GM12872 (cell line): ENCODE data around the gene CELF5.

Source experiments
- CTCF ChIP-seq: IDR thresholded peaks from 3 replicates; pipeline ENCODE4 v1.5.1; 2011; ENCODE audit warnings: low read depth, mild to moderate bottlenecking, low read length, moderate library complexity; ENCODE audit not compliant: insufficient read depth

CELF5 gene

GRCh38 chr19:3323026-3323425, 98.6 kb downstream of the CELF5 start:
- TF ChIP-seq CTCF = no peak

- TF ChIP-seq CTCF = no peak
Measured at GRCh38 chr19:3323658-3324057, 99.2 kb downstream of the CELF5 start.

GRCh38 chr19:3324405-3324856, 100.0 kb downstream of the CELF5 start:
- peak; percentile 95 for TF ChIP-seq CTCF

GRCh38 chr19:3325451-3325850, 101.0 kb downstream of the CELF5 start:
- no peak for TF ChIP-seq CTCF

GRCh38 chr19:3328743-3329142, 104.3 kb downstream of the CELF5 start:
- no peak for TF ChIP-seq CTCF

GRCh38 chr19:3330047-3330446, 105.6 kb downstream of the CELF5 start:
- no peak for TF ChIP-seq CTCF

GRCh38 chr19:3333020-3333583, 108.6 kb downstream of the CELF5 start:
- TF ChIP-seq CTCF = no peak
